A549 treated with CORT108297 at 1 μM for 4 hours (cell line): ENCODE data around the gene KCTD14. TPM values are rescaled to one million over a fixed set of nuclear protein-coding genes. Genes with fewer than 3 reads are reported as not detected.

Experiments used
- total RNA-seq: library from RNA; stranded (reverse); fragments of 200-300 nt; extraction: Qiagen RNA extraction; gene quantifications from 5 replicates; pipeline ENCODE4 v1.2.3, GENCODE V29; 2022

KCTD14 gene, protein sequence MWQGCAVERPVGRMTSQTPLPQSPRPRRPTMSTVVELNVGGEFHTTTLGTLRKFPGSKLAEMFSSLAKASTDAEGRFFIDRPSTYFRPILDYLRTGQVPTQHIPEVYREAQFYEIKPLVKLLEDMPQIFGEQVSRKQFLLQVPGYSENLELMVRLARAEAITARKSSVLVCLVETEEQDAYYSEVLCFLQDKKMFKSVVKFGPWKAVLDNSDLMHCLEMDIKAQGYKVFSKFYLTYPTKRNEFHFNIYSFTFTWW
- total RNA-seq, result 1.8 to 2.0 TPM (median 2.0 TPM) in 5 replicates

DNA sequence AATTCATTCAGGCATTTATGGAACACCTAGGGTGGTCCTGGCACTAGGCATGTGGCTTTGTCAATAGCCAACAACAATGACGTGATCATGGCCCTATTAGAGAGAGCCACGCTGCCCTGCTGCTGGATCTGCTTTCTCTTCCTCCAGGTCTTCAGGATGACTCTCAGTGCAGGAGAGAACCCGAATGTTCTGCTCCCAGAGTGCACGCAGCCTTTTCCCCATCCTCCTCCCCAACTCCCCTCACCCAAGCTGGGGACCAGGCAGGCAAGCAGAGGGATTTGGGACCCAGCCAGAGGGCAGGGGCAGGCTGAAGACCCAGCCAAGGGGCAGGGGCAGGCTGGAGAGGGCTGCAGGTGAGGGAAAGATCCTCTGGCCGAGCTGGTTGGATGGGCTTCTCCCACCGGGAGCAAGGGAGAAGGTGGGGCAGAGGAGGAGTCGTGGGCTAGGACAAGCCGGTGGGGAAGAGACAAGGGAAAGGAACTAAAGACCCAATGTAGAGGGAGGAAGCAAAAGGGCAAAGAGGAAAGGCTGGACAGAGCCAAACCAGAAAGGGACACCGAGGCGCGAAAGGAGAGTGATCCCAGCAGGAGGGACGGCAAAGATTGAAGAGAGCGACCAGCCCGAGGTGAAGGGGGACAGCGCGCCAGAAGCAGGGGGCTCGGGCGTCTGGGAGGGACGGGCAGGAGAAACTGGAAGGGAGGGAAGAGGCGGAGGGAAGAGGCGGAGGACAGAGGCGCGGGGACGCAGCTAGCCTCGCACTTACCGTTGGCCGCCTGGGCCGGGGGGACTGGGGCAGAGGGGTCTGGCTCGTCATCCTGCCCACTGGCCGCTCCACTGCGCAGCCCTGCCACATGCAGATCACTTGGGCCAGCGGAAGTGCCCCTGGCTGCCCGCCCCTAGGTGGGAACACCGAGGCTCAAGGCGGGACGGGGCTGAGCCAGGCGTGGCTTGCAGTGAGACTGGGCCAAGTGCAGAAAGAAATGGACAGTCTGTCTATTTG, at the start of gene KCTD14:
TSS of gene KCTD14 (minus strand) at position 880 of the 1,000 bp plus-strand sequence. CDS start at position 853, 27 bp downstream.

DNA sequence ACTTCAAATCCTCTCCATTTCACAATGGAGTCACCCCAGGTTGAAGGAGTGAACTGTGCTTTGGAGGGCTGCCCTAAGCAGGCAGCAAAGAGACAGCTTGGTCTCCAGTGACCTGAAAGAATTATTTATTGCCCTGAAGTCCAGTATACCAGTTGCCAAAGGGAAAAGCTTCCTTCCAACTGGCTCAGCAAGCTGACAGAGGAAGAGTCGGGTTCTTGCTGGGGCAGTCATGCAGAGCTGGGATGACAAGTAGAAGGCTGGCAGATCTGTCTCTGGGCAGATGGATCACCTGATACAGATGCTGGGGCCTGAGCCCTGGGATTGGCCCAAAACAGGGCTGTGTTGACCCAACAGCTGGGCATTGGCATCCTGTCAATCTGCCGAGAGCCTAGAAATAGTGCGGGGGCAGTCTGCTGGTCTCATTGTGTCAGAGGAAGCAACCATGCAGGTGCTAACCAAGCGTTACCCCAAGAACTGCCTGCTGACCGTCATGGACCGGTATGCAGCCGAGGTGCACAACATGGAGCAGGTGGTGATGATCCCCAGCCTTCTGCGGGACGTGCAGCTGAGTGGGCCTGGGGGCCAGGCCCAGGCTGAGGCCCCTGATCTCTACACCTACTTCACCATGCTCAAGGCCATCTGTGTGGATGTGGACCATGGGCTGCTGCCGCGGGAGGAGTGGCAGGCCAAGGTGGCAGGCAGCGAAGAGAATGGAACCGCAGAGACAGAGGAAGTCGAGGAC, 40.5 kb upstream of the KCTD14 start, which contains the start of gene THRSP:
TSS of gene THRSP (plus strand) at position 422 of the 742 bp plus-strand sequence. CDS start at position 443, 21 bp downstream.

DNA sequence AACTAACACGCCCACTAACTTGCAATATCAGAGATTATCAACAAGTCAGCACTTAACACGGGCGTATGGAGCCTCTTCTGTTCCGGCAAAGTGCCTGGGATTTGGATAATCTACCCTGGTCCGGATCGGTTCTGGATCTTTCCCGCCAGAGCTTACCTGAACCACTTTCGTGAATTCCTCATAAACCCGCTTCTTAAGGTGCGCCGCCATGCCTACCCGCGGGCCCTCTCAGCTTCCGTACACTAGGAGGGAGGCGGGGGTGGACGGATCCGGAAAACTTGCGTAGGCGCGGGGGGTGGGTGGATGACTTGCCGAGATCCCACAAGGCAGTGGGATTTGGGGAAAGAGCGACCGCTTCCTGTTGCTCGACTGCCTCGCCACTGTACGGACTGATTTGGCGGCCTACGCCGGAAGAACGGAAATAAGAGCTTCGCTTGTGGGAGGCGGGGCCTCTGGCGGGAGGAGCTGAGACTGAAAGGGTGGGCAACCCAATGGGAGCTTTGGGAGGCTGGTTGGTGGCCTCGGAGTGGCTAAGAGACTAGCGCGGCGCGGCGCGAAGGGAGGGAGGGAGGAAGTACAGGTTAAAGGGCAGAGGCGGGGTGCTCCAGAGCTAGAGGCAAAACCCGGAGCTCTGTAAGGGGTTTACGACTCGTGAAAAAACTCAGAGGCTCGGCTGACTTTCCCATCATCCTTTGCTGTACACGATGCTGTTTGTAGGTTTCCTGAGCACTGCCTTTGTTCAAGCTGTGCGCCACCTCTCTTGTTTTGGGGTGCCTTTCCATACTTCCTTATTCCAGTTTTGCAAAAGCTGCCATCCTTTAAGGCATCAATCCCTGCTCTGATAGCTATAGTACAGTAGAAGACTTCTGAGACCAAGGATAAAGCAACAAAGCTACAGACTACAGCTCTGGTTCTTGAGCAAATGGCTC, 28.4 kb downstream of the KCTD14 start, which contains the start of gene INTS4:
TSS of gene INTS4 (minus strand) at position 235 of the 929 bp plus-strand sequence. CDS start at position 210, 25 bp downstream.

Other genes starting within 250 kb of the KCTD14 start
- 11.3 to 21.4 TPM (median 16.5 TPM) in 5 replicates for gene RSF1, start 202.6 kb downstream of the KCTD14 start, total RNA-seq
- gene AAMDC, start 202.1 kb downstream of the KCTD14 start, total RNA-seq, result 25.0 to 41.8 TPM (median 26.4 TPM) in 5 replicates
- 18.7 to 20.4 TPM (median 19.5 TPM) in 5 replicates for gene INTS4, start 28.6 kb downstream of the KCTD14 start, total RNA-seq
- not detected in 5 replicates for gene THRSP, start 40.6 kb upstream of the KCTD14 start, total RNA-seq
- gene NDUFC2, start 56.6 kb upstream of the KCTD14 start, total RNA-seq, result 243 to 268 TPM (median 253 TPM) in 5 replicates
- 56.2 to 66.8 TPM (median 62.8 TPM) in 5 replicates for gene ALG8, start 116.3 kb upstream of the KCTD14 start, total RNA-seq
- 6.3 to 8.7 TPM (median 7.5 TPM) in 5 replicates for gene KCTD21, start 165.3 kb upstream of the KCTD14 start, total RNA-seq
- gene USP35, start 165.6 kb upstream of the KCTD14 start, total RNA-seq, result 5.4 to 8.6 TPM (median 7.5 TPM) in 5 replicates